GM18499 (cell line): Measurements from ENCODE around the gene TLL1.

Source experiments
- ATAC-seq: cut with Tn5 transposase; IDR thresholded peaks from one replicate; pipeline ENCODE4 v1.9.1; 2021; ENCODE audit warnings: moderate number of reproducible peaks; ENCODE audit not compliant: insufficient read depth, unreplicated experiment

Gene TLL1

DNA sequence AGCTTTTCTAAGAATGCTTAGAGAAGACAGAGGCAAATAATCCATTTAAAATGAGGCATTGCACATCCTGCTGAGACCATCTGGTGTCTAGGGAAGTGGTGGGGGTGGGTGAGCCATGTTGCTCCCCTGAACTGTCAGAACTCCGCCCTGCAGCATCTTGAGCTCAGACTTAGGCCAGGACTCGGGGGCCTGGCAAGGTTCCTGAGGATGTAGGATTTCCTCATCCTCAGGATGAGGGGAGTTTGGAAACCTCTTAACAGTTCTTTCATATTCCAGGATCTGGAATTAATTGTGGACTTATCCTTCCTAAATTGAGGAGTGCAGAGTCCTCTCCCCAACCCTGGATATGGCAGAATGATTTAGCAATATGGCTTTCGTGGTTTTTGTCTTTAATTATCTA lies 6.6 kb downstream of the TLL1 start:
- no peak for ATAC-seq

DNA sequence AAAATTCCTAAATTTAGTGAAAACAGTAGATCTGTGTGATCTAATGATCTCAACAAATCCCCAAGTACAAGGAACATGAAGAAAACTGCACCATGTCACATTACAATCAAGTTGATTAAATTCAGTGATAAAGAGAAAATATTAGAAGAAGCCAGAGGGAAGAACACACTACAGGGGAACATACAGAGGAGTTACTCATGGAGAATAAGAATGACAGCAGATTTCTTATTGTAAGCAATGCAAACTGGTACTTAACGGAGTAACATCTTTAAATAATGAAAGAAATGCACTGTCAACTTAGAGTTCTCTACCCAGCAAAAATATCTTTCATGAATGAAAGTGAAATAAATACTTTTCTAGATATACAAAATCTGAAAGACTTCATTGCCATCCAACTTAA lies 21.1 kb downstream of the TLL1 start:
- no peak for ATAC-seq

DNA sequence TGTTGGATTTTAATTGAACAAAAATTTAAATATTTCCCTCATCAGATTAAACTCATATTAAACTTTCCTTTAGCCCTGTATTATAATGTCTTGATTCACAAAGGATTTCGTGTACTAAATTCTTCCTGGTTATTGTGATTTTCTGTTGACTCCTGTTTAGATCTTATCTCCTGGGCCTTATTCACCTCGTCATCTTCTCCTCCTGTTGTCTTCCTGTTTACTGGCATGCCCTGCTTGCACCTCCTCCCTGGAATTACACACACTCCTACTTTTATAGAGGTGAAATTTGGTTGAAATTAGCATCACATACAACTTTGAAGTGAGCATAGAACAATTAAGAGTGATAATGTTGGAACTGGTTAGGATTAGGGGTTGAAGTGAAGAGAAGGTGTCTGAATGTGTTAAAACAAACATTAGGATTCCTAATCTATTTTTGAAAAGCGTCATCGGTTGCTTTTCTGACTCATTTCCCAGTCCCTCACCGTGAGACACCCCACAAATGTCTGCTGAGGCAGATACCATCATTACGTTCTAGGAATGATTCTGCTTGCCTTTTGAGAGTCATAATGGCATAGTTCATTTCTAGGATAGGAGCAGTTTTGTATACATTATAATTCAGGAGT lies 32.5 kb downstream of the TLL1 start:
- no peak for ATAC-seq

- no peak for ATAC-seq
These were observed 33.2 kb downstream of the TLL1 start for GRCh38 chr4:165906272-165906671.

GRCh38 chr4:165909947-165910346 lies 36.9 kb downstream of the TLL1 start:
- ATAC-seq = no peak

DNA sequence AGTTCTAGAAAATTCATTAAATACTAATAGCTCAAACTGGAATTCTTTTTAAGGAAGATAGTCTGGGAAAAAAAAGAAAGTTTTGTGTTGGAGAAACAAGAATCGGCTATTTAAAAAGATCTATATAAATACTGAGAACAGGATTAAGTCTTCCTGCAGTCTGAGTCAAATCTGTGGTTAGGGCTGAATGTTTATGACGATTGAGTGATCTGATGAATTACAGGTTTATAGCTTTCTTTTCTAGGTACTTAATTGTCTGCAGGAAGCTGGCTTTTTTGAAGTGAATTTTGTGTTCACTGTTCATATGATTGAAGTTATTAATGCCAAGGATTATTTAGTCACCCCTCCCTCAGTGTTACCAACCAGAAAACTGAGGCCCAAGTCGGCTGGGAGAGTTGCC lies 42.2 kb downstream of the TLL1 start:
- no peak for ATAC-seq

DNA sequence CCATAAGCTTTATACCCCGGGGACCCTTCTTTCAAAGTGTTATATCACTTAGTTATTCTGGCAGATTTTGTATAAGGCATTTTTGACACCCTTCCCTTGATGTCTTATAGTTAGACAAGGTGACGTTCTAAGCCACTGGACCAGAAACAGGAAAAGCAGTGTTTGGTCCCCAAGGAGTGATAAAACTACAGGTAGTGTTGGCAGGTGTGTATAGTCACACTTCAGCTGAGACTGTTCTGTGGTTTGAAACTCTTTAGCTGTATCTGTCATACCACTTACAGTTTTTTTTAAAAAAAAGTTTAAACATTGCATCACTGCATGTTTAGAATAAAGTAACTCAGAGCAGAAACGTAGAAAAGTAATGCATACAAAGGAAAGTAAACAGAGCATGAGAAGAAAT lies 48.5 kb downstream of the TLL1 start:
- no peak for ATAC-seq

- no peak for ATAC-seq
These were observed 49.7 kb downstream of the TLL1 start for GRCh38 chr4:165922747-165923146.

GRCh38 chr4:165926307-165926706 lies 53.3 kb downstream of the TLL1 start:
- no peak for ATAC-seq

DNA sequence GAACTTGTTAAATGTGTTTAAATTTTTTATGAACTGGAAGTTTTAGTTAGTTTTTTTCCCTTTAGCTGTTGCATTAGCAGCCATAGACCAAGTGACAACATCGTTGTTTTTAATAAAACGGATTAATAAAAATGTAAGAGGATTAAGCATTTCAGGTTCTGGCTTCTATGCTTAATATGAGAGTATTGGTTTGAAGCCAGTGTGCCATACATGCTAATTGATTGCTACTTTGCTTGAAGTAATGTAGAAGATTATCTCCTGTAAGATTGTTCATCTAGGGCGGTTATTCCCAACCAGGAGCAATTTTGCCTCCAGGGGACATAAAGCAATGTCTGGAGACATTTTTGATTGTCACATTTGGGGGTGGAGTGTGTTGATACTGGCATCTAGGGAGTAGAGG lies 54.3 kb downstream of the TLL1 start:
- ATAC-seq = no peak

DNA sequence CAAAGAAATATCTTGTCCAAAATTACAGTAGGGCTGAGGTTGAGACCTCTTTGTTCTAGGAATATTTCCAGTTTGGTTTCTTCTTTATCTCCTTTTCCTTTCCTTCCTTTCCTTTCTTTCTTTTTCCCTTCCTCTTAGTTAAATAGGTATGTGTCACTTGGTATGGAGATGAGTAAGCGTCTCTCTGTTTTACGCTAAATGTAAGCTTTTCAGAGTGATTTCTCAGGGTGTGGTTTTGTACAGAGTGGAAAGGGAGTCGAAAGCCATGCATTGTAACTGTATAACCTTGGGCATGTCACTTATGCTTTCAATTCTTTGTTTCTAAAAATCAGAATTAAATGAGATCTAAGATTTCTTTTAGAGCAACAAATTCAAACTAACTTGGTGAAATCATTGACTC lies 54.8 kb downstream of the TLL1 start:
- no peak for ATAC-seq

GRCh38 chr4:165928601-165929000 lies 55.6 kb downstream of the TLL1 start:
- ATAC-seq = no peak

DNA sequence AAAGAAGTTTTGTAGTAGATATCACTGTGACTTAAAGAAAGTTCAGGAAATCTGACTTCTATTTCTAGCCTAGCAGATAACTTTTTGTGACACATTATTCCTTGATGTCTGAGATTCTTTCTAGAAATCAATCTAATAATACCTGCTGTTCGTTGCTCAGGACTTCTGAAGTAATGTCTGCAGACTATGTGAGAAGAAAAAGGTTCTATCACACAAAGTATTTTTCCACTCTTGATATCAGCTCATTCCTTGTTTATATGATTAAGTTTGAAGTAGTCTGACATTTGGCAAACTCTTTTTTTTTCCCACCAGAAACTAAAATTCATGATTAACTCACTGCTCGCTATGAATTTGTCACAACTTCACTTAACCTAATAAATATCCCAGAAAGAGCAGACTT lies 56.6 kb downstream of the TLL1 start:
- ATAC-seq = no peak

DNA sequence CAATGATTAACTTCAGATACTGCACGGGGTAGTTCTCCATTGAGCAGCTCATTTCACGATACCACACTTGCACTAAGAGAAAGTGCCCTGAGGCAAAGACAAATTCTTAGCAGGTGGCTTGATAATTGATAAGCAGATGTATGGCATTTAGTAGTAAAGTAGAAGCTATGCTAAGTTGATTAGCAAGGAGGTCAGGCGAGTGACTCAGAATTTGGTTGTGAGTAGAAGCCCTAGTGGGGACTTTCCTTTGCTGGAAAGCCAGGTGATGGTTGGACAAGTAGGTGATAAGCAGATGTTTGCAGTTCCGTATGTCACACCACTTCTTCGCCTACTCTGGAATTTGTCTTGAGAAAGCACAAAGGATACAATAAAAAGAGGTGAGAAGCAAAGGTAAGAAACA lies 58.7 kb downstream of the TLL1 start:
- ATAC-seq = no peak

- ATAC-seq = no peak
These were observed 71.9 kb downstream of the TLL1 start for GRCh38 chr4:165944900-165945299.

DNA sequence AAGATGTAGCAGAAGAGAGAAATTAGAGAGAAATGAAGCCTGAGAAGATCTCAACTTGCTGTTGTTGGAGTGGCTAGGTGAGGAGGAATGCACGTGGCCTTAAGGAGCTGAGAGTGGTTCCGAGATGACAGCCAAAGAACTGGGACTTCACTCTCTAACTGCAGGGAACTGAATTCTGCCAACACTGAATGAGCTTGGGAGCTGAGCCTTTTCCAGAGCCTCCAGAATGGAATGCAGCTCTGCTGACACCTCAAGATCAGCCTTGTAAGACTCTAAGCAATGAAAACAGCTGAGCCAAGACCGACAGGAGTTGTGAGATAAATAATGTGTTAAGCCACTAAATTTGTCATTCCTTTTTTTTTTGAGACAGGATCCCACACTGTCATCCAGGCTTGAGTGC lies 73.0 kb downstream of the TLL1 start:
- ATAC-seq = no peak

DNA sequence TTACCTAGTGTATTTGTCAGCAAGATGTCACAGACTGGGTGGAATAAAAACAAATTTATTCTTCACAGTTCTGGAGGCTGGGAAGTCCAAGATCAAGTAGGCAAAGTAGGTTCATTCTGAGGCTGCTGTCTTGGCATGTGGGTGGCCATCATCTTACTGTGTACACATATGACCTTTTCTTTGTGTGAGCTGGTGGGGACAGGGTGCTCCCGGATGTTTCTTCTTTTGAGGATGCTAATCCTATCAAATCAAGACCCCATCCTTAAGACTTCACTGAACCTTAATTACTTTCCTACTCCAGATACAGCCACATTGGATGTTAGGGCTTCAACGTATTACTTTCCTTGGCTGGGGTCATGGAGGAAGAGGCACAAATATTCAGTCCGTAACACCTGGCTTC lies 74.0 kb downstream of the TLL1 start:
- no peak for ATAC-seq

- ATAC-seq = no peak
These were observed 80.1 kb downstream of the TLL1 start for GRCh38 chr4:165953181-165953580.

- ATAC-seq = no peak
These were observed 90.6 kb downstream of the TLL1 start for GRCh38 chr4:165963621-165964020.

GRCh38 chr4:165964591-165964990 lies 91.6 kb downstream of the TLL1 start:
- no peak for ATAC-seq

DNA sequence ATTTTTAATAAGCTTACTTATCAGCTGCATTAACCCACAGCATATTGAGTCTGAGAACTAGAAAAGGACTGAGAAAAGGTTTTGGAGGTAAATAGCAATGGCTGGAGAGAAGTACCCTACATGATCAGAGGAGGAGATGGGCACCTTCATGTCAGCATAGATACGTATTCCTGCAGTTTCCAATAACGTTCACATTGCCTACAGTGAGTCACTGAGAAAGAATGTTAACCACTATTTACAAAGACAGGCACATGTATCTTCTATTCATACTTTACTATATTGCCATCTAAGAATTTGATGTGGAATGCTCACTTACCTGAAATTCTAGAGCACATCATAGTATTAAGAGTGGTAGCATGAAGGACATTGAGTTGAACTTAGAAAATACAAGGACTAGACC lies 92.5 kb downstream of the TLL1 start:
- ATAC-seq = no peak

- no peak for ATAC-seq
These were observed 93.8 kb downstream of the TLL1 start for GRCh38 chr4:165966833-165967232.

- ATAC-seq = no peak
These were observed 94.4 kb downstream of the TLL1 start for GRCh38 chr4:165967486-165967885.
